Stimulated activated CD8-positive, alpha-beta memory T cell treated with anti-CD3 and anti-CD28 coated beads, Interleukin-12 subunit alpha, Interleukin-12 subunit beta, amount 100 ng/mL, for 1 hour (primary cell): ENCODE data around the gene FGD5.

Source experiments
- DNase-seq: peaks from one replicate; pipeline ENCODE4 v3.0.0-alpha.2; 2020; ENCODE audit warnings: low read depth

Gene FGD5

GRCh38 chr3:14788644-14789043 is 30.1 kb upstream of the FGD5 start:
- no peak for DNase-seq

- no peak for DNase-seq
Measured at GRCh38 chr3:14789221-14789620, 29.5 kb upstream of the FGD5 start.

- no peak for DNase-seq
Measured at GRCh38 chr3:14789640-14790285, 29.0 kb upstream of the FGD5 start.

GRCh38 chr3:14791343-14791945 is 27.3 kb upstream of the FGD5 start:
- peak; percentile 8 for DNase-seq

GRCh38 chr3:14792691-14793121 is 26.1 kb upstream of the FGD5 start:
- DNase-seq = no peak

- no peak for DNase-seq
Measured at GRCh38 chr3:14793126-14793857, 25.5 kb upstream of the FGD5 start.

- DNase-seq = no peak
Measured at GRCh38 chr3:14793858-14794234, 24.9 kb upstream of the FGD5 start.

GRCh38 chr3:14794435-14794834 is 24.3 kb upstream of the FGD5 start:
- DNase-seq = no peak

- no peak for DNase-seq
Measured at GRCh38 chr3:14795996-14796395, 22.8 kb upstream of the FGD5 start.

- no peak for DNase-seq
Measured at GRCh38 chr3:14796403-14797077, 22.2 kb upstream of the FGD5 start.

- DNase-seq = no peak
Measured at GRCh38 chr3:14797731-14798130, 21.0 kb upstream of the FGD5 start.

- DNase-seq = no peak
Measured at GRCh38 chr3:14798231-14798630, 20.5 kb upstream of the FGD5 start.

- DNase-seq = no peak
Measured at GRCh38 chr3:14799146-14799545, 19.6 kb upstream of the FGD5 start.

GRCh38 chr3:14801031-14801430 is 17.7 kb upstream of the FGD5 start:
- no peak for DNase-seq

GRCh38 chr3:14801668-14802380 is 16.9 kb upstream of the FGD5 start:
- no peak for DNase-seq

- no peak for DNase-seq
Measured at GRCh38 chr3:14802381-14802731, 16.4 kb upstream of the FGD5 start.

- DNase-seq = no peak
Measured at GRCh38 chr3:14803101-14803980, 15.4 kb upstream of the FGD5 start.

- no peak for DNase-seq
Measured at GRCh38 chr3:14803981-14804834, 14.6 kb upstream of the FGD5 start.

GRCh38 chr3:14804835-14805780 is 13.7 kb upstream of the FGD5 start:
- no peak for DNase-seq
